ENCODE data around the gene C4orf50. TPM values are rescaled to one million over a fixed set of nuclear protein-coding genes. Genes with fewer than 3 reads are reported as not detected.

Gene C4orf50
- total RNA-seq, 1 experiment from 2014 or later, result not detected

DNA sequence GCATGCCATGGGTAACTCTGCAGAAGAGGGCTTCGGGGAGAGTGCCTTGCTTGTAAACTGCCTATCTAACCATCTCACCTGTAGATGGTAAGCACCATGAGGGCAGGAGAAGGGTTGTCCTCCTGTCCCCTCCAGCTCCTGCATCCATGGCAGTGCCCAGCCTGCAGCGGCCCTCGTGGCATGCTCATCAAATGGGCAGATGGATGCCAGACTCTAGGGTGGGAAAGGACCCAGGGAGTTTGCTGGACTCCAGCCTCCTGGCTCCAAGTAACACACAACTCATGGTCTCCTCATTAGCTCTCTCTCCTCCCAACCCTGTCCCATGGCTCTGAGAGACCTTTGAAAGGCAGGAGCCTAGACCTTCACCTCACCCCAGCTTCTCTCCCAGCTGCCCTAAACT, 95.7 kb downstream of the C4orf50 start:
- DNase-seq (ENCODE audit: low read depth), result no peak

- no peak for DNase-seq (ENCODE audit: low read depth)
Observed at GRCh38 chr4:5921981-5922380, 96.2 kb downstream of the C4orf50 start.

GRCh38 chr4:5921101-5921980, 96.9 kb downstream of the C4orf50 start:
- peak; percentile 54 for DNase-seq (ENCODE audit: low read depth)

GRCh38 chr4:5919571-5919970, 98.7 kb downstream of the C4orf50 start:
- no peak for DNase-seq (ENCODE audit: low read depth)

- no peak for DNase-seq (ENCODE audit: low read depth)
Observed at GRCh38 chr4:5919044-5919443, 99.2 kb downstream of the C4orf50 start.

DNA sequence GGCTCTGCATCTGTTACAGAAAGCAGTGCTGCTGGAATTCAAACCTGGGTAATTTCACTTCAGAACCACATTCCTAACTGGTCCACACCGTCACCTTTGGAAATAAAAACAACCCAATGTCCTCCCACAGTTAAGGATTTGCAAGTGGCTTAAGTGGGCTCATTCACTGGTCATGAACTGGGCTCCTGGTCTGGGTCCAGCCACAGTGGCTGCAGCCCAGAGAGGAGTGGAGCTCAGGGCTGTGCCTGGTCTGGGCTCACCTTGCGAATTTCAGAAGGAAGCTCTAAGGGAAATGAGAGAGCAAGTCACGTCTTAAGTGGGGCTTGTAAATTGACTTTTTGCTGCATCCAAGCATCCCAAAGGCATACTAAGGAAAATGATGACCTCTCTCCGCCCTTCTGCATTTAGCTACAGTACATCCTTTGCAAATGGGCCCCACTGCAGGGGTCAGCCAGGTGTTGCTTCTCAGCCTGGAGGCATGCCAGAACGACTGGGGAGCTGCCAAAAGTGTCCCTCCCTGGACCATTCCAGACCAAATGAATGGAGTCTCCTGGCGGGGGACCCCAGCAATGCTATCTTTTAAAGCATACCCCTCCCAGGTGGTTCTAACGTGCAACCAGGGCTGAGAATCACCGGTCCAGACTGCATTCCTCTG, 99.8 kb downstream of the C4orf50 start:
- DNase-seq (ENCODE audit: low read depth), result no peak

DNA sequence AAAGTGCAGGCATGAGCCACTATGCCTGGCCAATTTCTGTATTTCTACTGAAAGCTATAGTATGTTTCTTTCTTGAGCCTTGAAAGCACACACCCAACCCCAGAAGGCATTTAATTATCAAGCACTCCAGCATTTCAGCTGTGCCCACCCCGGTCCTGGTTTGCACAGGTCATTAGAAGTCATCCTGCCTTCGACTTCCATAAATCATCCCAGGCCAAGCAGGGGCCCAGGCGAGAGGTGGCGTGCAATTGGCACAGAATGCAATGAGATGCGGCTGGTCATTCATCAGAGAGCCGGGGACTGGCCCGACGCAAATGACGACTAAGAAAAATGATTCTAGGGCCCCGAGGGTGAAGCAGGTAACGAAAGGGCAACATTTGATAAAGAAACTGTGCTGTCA, 100.6 kb downstream of the C4orf50 start:
- DNase-seq (ENCODE audit: low read depth), result no peak

DNA sequence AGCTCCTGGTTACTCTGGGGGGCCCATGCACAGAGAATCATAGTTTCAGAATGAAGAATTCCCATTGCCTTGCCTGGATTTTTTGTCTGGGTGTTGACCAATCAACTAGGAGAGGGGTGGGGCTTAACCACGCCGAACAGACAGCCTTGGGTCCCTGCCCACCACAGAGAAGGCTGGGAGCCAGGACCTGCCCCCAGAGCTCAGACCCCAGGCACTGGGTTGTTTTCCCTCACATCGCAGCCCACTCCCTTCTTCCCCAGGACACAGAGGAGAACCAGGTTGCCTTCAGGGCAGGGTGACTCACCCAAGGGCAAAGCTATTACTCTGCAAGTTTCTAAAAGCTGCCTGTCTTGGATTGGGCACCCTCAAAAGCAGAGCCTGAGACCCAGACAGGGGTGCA, 102.0 kb downstream of the C4orf50 start:
- DNase-seq (ENCODE audit: low read depth), result no peak

DNA sequence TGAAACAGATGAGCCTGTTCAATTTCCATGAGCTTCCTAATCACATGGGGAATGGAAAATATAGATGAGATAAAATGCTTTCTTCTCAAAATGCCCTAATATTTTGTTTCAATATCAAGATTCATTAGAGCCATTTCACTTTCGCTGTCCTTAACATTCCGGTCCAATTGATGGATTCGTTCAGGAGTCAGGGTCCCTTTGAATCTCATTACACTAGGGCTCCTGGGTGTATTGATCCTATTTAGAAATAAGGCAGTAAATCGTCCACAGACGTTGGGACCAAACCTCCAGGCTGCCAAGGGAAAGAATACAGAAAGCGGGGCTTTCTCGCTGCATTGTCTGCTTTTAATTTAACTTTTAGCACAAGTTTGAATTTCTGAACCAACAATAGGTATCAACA, 104.8 kb downstream of the C4orf50 start:
- DNase-seq (ENCODE audit: low read depth), result no peak

GRCh38 chr4:5912614-5913019, 105.6 kb downstream of the C4orf50 start:
- no peak for DNase-seq (ENCODE audit: low read depth)

DNA sequence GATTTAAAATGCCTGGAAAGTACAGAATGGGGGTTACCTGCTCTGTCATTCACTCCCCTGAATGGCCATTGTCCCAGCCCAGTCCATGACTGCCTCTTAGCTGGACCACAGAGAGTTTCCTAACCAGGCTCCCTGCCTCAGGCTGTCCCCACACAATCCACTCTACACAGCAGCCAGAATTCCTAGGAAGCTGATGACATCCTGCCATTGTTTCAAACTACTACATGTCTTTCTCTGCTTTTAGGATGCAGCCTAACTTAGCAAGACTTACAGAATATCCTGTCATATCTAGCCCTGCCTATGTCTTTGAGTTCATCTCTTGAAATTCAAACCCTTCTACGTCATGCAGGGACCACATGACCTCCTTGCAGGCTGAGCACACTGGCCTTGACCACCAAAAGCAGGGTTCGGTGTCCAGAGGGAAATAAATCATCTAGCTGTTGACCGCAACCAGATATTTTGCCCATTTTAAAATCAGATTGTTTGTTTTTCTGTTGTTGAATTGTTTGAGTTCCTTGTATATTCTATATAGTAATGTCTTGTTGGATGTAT, 109.3 kb downstream of the C4orf50 start:
- peak; percentile 6 for DNase-seq (ENCODE audit: low read depth)

DNA sequence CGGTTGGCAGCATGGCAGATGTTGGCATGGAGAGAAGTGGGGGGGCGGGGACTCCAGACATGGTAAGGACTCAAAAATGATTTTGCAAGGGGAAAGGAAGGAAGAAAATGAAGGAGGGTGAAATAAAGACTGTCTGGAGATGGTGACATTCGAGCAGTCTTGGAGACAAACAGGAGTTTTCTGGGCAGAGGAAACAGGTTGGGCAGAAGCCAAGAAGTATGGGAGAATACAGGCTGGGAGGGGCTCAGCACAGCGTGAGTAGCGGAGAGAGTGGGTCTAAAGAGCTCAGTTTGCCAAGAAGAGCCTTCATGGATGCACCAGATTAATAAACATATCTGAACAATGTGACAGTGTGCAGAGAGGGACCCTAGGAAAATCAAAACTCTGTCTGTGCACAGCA, 112.0 kb downstream of the C4orf50 start:
- no peak for DNase-seq (ENCODE audit: low read depth)

DNA sequence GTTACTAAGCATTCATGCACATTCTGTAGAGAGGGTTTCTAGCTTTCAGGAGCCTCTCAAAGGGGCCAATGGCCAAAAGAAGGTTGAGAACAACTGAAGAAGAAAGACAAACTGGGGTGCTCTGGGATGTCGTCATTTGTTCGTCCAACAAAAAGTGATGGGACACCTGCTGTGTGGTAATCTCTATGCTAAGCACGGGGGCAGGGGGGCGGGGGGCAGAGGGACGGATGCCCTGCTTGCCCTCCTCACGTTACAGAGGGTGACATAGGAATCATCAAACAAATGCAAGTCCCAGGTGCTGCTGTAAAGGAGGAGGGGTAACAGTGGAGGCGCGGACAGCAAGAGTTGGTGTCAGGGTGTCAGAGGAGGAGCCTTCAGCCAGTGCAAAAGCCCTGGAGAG, 112.5 kb downstream of the C4orf50 start:
- DNase-seq (ENCODE audit: low read depth), result no peak

- DNase-seq (ENCODE audit: low read depth), result no peak
Observed at GRCh38 chr4:5900844-5901243, 117.4 kb downstream of the C4orf50 start.

- DNase-seq (ENCODE audit: low read depth), result no peak
Observed at GRCh38 chr4:5899881-5900280, 118.3 kb downstream of the C4orf50 start.

- DNase-seq (ENCODE audit: low read depth), result peak; percentile 48
Observed at GRCh38 chr4:5899396-5899795, 118.8 kb downstream of the C4orf50 start.

GRCh38 chr4:5897674-5898073, 120.6 kb downstream of the C4orf50 start:
- no peak for DNase-seq (ENCODE audit: low read depth)

DNA sequence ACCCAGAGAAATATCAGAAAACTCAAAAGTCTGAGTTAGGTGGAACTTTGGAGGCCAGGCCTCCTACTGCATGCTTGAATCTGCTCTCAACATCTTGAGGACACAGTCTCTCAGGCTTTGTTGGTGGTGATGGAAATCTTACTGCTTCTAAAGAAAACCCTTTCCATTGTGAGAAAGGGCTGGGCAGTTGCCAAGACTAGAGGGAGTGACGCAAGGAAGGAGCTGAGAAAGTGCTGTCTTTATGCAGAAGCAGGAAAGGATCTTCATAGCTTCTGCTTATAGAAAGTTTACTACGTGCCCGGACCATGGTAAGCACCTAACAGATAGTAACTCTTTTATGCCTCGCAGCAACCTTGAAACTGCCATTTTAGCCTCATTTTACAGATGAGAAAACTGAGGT, 122.9 kb downstream of the C4orf50 start:
- no peak for DNase-seq (ENCODE audit: low read depth)

DNA sequence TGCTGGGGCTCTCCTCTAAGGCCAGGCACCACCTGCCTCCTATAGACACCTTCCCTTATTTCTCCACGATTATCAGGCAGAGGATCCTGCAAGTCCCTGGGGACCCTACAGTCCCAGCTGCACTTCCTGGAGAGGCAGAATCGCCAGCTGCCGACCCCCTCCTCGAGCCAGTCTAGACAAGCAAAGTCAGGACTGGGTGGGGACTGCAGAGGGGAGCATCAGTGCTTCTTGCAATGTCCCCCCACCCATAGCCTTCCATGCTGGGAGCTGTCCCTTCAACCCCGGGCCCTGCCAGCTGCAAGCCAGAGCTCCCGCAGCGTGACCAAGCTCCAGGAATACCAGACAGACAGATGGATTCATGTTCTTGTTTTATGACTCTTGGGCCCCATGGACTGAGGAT, 124.0 kb downstream of the C4orf50 start:
- DNase-seq (ENCODE audit: low read depth), result no peak

GRCh38 chr4:5893591-5893990, 124.6 kb downstream of the C4orf50 start:
- DNase-seq (ENCODE audit: low read depth), result no peak

DNA sequence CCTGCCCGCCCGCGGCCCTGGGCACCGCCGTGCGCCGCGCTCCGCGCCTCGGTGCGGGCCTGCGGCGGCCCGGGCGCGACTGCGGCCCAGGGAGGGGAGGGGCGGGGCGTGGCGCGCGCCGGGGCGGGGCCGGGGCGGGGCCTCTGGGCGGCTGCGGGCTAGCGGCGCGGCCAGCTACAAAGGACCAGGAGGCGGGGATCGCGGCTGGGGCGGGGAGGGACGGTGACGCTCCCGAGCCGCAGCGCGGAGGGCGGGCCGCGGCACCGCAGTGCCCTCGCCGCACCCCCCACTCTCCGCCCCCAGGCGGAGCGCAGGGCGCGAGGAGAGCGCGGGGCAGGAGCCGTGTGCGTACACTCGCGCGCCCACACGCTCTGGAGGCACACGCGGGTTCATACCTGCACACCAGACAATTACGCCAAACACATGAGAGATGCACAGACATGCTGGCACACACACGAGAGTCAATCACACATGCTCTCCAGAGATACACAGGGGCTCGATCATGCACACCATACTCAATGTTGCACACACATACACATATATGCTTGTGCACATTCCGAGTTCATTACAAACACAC, 125.1 kb downstream of the C4orf50 start, which contains the start of gene CRMP1:
Gene CRMP1, minus strand, starts transcription at position 83 of the 577 bp plus-strand sequence. CDS start 117 bp downstream, outside the sequence.
- no peak for DNase-seq (ENCODE audit: low read depth)

DNA sequence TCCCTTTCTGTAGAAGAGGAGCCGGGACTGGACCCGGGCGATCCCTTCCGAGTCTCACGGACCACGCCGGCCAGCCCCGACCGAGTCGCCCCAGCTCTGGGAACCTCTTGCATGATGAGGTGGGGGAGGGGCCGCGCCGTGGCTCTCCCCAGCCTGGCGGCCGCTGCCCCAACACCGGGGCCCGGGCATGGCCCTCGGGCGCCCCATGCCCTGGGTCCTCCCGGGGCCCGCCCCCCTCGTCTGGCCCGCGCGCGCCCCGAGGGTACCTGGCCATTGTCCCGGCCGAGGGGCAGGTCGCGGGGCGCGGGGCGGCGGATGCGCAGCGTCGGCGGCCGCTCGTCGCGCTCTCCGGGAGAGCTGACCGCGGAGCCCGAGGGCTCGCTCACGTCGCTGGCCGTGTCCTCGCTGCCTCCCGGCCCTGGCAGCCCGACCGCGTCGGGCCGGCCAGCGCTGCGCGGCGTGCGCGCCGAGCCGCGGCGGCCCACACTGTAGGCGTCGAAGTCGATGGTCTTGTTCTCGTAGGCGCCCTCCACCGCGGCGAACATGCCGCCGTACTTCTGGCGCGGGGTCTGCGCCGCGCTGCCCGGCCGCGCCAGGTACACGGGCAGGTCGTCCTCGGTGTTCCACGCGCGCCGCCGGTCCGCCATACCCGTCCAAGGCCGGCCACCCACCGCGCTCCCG, 125.8 kb downstream of the C4orf50 start:
- DNase-seq (ENCODE audit: low read depth), result no peak
